Measurements from ENCODE around the gene BICD1. TPM values are rescaled to one million over a fixed set of nuclear protein-coding genes. Genes with fewer than 3 reads are reported as not detected.

BICD1 gene
- total and polyA plus RNA-seq, 10 donors, result 8.5 to 62.9 (median 44.2) TPM

DNA sequence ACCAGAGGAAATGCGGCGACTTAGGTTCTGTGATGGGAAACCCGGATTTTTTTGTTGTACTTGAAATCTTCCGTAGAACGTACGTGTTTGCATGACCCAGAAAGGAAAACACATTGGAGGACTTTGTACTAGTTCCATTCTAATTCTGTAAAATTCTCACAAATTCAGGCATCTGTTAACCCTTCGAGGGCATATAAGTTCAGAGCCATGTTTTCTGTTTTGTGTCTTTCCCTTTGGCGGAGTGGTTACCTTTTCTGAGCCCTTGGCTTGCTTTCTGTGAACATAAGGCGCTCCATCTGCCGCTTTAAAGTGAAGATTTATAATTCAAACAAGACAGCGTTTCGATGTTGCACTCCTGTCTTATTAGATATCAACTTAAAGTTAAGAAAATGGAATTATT lies 34.2 kb downstream of the BICD1 start:
- intact Hi-C loops (cut with DNase I; ENCODE audit: low total_unique reads), result no loop called here

DNA sequence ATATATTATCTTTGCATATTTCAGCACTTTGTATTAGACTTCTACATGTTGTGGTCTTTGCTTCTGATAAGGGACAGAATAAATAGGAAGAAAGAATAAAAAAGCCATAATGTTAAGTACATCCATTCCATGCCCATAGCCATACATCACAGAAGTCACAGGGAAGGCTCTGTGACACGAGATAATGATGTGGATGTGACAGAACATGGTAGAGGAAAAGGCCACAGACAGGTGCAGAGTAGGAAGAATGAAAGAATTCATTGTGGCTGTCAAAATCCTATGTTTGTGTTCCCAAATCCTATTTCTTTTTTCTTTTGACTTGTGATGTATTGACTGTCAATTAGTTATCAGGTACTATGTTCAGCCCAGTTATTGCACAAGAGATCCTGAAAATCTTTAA lies 38.4 kb downstream of the BICD1 start:
- Histone ChIP-seq H3K4me1 (peaks cover 2 to 21% (median 9%) of the 10 kb centered on the region in 6 donors), H3K4me3 (no peak overlapping the region), H3K36me3 (no peaks in the 10 kb centered on the region), H3K27me3 (replicated peaks in 1 of 7) (no peaks in the 10 kb centered on the region), H3K9me3 (peaks cover 0 to 6% (median 0%) of the 10 kb centered on the region in 8 donors), H3K27ac (no peak overlapping the region)
- intact Hi-C loops (cut with DNase I; ENCODE audit: low total_unique reads), result no loop called here
- WGBS, 5 donors, result 37 to 88% (median 81%) methylated on average over 1 of the region's 1 CpG
- no peak for TF ChIP-seq POLR2AphosphoS5 (IDR thresholded peaks at IDR 0.05)
- TF ChIP-seq POLR2A (IDR thresholded peaks at IDR 0.05), result no peak
- TF ChIP-seq, protein P1, sequence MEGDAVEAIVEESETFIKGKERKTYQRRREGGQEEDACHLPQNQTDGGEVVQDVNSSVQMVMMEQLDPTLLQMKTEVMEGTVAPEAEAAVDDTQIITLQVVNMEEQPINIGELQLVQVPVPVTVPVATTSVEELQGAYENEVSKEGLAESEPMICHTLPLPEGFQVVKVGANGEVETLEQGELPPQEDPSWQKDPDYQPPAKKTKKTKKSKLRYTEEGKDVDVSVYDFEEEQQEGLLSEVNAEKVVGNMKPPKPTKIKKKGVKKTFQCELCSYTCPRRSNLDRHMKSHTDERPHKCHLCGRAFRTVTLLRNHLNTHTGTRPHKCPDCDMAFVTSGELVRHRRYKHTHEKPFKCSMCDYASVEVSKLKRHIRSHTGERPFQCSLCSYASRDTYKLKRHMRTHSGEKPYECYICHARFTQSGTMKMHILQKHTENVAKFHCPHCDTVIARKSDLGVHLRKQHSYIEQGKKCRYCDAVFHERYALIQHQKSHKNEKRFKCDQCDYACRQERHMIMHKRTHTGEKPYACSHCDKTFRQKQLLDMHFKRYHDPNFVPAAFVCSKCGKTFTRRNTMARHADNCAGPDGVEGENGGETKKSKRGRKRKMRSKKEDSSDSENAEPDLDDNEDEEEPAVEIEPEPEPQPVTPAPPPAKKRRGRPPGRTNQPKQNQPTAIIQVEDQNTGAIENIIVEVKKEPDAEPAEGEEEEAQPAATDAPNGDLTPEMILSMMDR (IDR thresholded peaks at IDR 0.05 in 8 of 11, conservative IDR thresholded peaks at IDR 0.05 in 3 of 11), result no peak
- no peak for DNase-seq

More for the DNA sequence above, 34.2 kb downstream of the BICD1 start:
- no peaks in the 10 kb centered on the region for H3K27me3 ChIP-seq (replicated peaks in 1 of 7)
- peak overlapping the region in 3 of 8 donors; percentile 82 to 90 (median 87) for H3K27ac ChIP-seq
- no peaks in the 10 kb centered on the region for H3K9me3 ChIP-seq
- no peak for DNase-seq
- H3K36me3 ChIP-seq, result no peaks in the 10 kb centered on the region
- 93 to 96% (median 94%) methylated on average over 12 of the region's 12 CpGs for WGBS, 5 donors
- H3K4me3 ChIP-seq, result no peak overlapping the region
- H3K4me1 ChIP-seq, result peaks cover 7 to 39% (median 22%) of the 10 kb centered on the region in 6 donors
- no peak for TF ChIP-seq POLR2A (IDR thresholded peaks at IDR 0.05)

DNA sequence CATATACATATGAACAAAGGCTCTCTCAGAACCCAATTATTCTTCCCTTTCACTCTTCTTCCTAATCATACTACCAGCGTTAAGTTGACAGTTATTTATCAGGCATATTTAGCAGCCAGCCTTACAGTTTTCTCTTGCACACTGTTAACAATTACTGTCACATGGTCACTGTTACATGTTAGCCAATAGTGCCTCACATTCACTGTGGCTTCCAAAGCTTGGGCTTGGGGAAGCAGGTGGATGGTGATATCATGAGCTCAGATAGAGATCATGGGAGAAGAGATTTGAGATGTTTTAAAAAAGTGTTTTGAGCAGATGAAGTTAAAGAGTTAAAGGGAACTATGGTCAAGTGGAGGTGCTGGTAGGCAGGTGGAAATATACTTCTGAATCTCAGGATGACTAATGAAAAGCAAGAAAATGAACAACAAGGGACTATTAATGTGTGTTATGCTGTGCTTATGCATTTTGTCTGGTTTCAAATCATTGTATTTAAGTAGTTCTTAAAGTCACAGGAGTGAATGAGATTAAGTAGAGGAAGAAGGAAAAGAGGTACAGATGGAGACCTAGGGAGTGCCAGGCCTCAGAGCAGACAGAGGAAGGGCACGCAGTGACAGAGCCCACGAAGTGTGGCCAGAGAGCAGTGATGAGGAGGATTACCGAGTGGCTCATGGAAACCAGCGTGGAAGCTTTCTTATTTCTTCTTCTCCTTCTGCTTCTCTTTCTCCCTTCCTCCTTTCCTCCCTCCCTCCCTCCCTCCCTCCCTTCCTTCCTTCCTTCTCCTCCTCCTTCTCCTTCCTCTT lies 39.6 kb downstream of the BICD1 start:
- Histone ChIP-seq H3K9me3 (peaks cover 0 to 6% (median 0%) of the 10 kb centered on the region in 8 donors), H3K27ac (no peak overlapping the region), H3K4me3 (no peak overlapping the region), H3K4me1 (peaks cover 0 to 11% (median 4%) of the 10 kb centered on the region in 6 donors), H3K27me3 (replicated peaks in 1 of 7) (no peaks in the 10 kb centered on the region), H3K36me3 (no peaks in the 10 kb centered on the region)
- intact Hi-C loops (cut with DNase I; ENCODE audit: low total_unique reads), result no loop called here
- 61 to 65% (median 64%) methylated on average over 5 of the region's 5 CpGs for whole genome bisulfite sequencing, 5 donors
- DNase-seq, result no peak
- TF ChIP-seq POLR2A (IDR thresholded peaks at IDR 0.05) (no peak), POLR2AphosphoS5 (IDR thresholded peaks at IDR 0.05) (no peak)
- TF ChIP-seq, protein P1 (IDR thresholded peaks at IDR 0.05 in 8 of 11, conservative IDR thresholded peaks at IDR 0.05 in 3 of 11), result no peak

DNA sequence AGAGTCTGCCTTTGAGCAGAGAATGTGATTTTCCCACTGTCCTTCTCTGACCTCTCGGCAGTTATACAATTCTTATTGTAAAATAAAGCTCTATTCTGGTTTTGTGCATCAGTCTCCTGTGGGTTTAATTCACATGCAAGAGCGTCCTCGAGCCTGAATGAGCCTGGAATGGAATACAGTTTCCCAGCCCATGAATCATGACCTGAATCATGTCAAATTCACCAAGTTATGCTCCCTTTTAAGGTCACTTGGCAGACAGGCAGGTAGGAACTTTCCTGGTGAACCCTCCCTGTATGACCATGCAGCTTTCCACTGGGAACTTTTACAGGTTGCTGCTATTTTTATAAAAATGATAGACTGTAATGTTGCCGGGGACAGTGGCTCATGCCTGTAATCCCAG lies 41.7 kb downstream of the BICD1 start:
- Histone ChIP-seq H3K27ac (no peak overlapping the region), H3K9me3 (peaks cover 0 to 6% (median 0%) of the 10 kb centered on the region in 8 donors), H3K4me1 (peaks cover 0 to 11% (median 3%) of the 10 kb centered on the region in 6 donors), H3K27me3 (replicated peaks in 1 of 7) (no peaks in the 10 kb centered on the region), H3K36me3 (no peaks in the 10 kb centered on the region), H3K4me3 (no peak overlapping the region)
- no peak for DNase-seq
- TF ChIP-seq POLR2A (IDR thresholded peaks at IDR 0.05) (no peak), POLR2AphosphoS5 (IDR thresholded peaks at IDR 0.05) (no peak)
- TF ChIP-seq, protein P1 (IDR thresholded peaks at IDR 0.05 in 8 of 11, conservative IDR thresholded peaks at IDR 0.05 in 3 of 11), result no peak
- intact Hi-C loops (cut with DNase I; ENCODE audit: low total_unique reads), result no loop called here
- 96 to 98% (median 97%) methylated on average over 4 of the region's 4 CpGs for WGBS, 5 donors

All from spleen (tissue), 11 donors.